Iris pigment epithelial cell (primary cell): ENCODE data around the gene VSIG10.
"Not testable (repeated sequence)": the region's sequence is repeated elsewhere in the genome, so short reads cannot be mapped to it uniquely, and the experiment has no call there.

Source experiments
- DNase-seq: peaks from one replicate; pipeline ENCODE4 v3.0.0-alpha.2; 2011; ENCODE audit warnings: low read depth

VSIG10 gene

GRCh38 chr12:118032188-118032587, 71.6 kb downstream of the VSIG10 start:
- DNase-seq: no peak

DNA sequence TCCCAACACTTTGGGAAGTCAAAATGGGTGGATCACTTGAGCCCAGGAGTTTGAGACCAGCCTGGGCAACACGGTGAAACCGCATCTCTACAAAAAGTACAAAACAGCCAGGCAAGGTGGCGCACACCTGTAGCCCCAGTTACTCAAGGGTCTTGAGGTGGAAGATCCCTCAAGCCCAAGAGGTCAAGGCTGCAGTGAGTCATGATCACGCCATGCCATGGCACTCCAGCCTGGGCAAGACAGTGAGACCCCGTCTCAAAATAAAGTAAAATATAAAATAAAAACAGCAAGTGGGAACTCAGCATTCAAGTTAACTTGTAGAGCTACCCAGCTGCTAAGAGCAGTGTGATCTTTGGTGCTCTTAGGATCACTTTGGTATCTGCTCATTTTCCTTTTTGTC, 74.6 kb downstream of the VSIG10 start:
- no peak for DNase-seq

GRCh38 chr12:118025168-118025567, 78.6 kb downstream of the VSIG10 start:
- DNase-seq: no peak

GRCh38 chr12:118023301-118023860, 80.4 kb downstream of the VSIG10 start:
- DNase-seq: no peak

- no peak for DNase-seq
These were observed 81.1 kb downstream of the VSIG10 start for GRCh38 chr12:118022728-118023109.

GRCh38 chr12:118022097-118022727, 81.6 kb downstream of the VSIG10 start:
- not testable (repeated sequence) for DNase-seq

DNA sequence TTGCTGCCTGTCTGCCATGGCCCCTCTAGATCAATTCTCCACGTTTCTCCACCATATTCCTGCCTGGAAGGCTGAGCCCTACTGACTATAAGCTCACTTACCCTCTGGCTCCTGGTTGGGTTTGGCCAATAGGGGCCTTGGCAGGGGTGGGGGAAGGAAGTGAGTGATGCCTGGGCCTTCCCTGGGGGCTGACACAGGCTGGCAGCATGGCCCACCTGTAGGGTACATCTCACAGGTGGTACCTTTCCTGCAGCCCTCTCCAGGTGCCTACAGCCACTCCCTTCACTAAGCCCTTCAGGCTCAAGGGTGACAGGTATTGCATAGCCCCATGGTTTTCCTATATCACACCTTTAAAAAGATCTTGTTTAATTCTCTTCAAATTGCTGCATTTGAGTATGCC, 83.8 kb downstream of the VSIG10 start:
- DNase-seq: no peak

- DNase-seq: no peak
These were observed 85.9 kb downstream of the VSIG10 start for GRCh38 chr12:118017926-118018325.

DNA sequence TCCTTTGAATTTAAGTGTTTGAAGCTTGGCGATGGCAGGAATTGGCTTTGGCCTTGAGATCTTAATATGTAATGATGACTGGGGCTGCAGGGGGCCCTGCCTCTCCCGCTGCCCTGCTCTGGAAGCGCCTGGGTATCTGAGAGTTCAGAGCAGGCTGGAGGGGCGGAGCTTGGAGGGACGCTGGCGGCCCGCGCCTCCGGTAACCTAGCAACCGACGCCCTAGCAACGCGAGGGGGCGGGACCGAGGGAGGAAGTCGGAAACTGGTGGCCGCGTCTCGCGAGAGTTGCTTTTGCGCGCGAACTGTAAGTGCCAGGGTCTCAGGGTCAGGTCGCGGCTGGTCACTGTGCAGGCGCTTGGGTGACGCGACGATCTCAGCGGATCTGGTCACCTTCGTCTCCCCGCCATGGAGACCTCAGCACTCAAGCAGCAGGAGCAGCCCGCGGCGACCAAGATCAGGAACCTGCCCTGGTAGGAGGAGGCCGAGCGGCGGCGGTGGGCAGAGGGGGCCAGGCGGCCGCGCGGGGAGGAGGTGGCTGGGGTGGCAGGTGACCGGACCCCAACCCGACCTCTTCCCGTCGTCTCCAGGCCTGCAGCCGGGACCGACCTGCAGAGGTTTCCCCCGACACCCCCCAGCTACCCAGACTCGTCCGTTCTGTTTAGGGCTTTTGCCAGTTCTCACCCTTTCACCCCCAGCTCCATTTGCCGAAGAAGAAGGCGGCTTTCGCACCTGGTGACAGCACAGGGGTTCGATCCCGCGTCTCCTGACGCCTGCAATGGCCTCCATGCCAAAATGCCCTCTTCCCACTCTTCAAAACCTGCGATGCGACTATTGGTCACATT, 87.2 kb downstream of the VSIG10 start, which contains the start of gene RFC5:
TSS of gene RFC5 (plus strand) at position 280 of the 841 bp plus-strand sequence. CDS start at position 405, 125 bp downstream.
- peak; percentile 95 for DNase-seq

DNA sequence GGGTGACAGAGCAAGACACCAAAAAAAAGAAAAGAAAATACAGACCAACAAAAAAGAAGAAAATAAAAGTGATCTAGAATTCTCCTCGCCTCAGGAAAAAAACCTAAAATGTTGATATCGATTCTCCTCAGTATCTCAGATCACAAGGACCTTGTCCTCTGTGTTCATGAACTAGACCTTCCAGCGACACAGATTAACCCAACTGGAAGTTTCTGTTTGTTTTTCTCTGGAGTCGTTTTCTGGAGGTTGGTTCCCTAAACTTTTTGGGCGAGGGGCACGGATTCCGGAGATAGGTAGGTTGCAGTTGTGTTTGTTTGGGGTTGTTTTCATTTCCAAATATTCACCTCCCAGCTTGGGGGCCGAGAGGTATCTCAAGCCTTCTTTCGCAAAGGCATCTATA, 87.9 kb downstream of the VSIG10 start:
- no peak for DNase-seq

GRCh38 chr12:118015306-118015705, 88.5 kb downstream of the VSIG10 start:
- DNase-seq: no peak
